Natural killer cell treated with Interleukin-12 subunit alpha and Interleukin-12 subunit beta and Interleukin-15 and Interleukin-18, amount 100 ng/mL, for 72 hours (primary cell): Measurements from ENCODE around the gene TBC1D19. TPM values are rescaled to one million over a fixed set of nuclear protein-coding genes. Genes with fewer than 3 reads are reported as not detected.

Experiments used
- ATAC-seq, 2 donors: fragments of 150-1000 bp; cut with Tn5 transposase in 1 of 2; sonication (Bioruptor Pico), chemical (Tn5 transposase) in 1 of 2; 2 replicates each; pipeline ENCODE4 v1.10.0; 2021
- DNase-seq: peaks from one replicate; pipeline ENCODE4 v3.0.0; 2022; ENCODE audit warnings: low spot score
- H3K27ac Mint-ChIP-seq, 2 donors: 1 replicate in 1 of 2; 2 replicates in 1 of 2; pipeline ENCODE4 v1.8.0; 2022; ENCODE audit warnings: mixed read lengths in 2 of 2, mild to moderate bottlenecking in 1 of 2, moderate library complexity in 1 of 2
- H3K27me3 Mint-ChIP-seq, 2 donors: 1 replicate in 1 of 2; 2 replicates in 1 of 2; pipeline ENCODE4 v1.8.0; 2022; ENCODE audit warnings: mixed read lengths in 2 of 2
- H3K36me3 Mint-ChIP-seq: one replicate; pipeline ENCODE4 v1.8.0; 2022; ENCODE audit warnings: mixed read lengths
- H3K4me1 Mint-ChIP-seq, 2 donors: 1 replicate in 1 of 2; 2 replicates in 1 of 2; pipeline ENCODE4 v1.8.0; 2022; ENCODE audit warnings: low read depth in 2 of 2, mixed read lengths in 2 of 2, mild to moderate bottlenecking in 1 of 2
- H3K4me3 Mint-ChIP-seq: one replicate; pipeline ENCODE4 v1.8.0; 2022; ENCODE audit warnings: mixed read lengths
- H3K9me3 Mint-ChIP-seq: 2 replicates; pipeline ENCODE4 v1.8.0; 2022; ENCODE audit warnings: mixed read lengths
- total RNA-seq, 2 donors: library from RNA; stranded (reverse); gene quantifications; one replicate each; pipeline ENCODE4 v1.2.3, GENCODE V29; 2022

TBC1D19 gene
- total RNA-seq, 2 donors from 2014 or later = 5.7 to 7.2 TPM

GRCh38 chr4:26789208-26789607, 205.3 kb downstream of the TBC1D19 start:
- no peak overlapping the region for H3K27ac Mint-ChIP-seq
- peaks cover 13% of the 10 kb centered on the region in 2 donors for H3K4me1 Mint-ChIP-seq
- no peak overlapping the region for H3K4me3 Mint-ChIP-seq
- H3K9me3 Mint-ChIP-seq = no peaks in the 10 kb centered on the region
- H3K36me3 Mint-ChIP-seq = peaks cover 5% of the 10 kb centered on the region
- no peaks in the 10 kb centered on the region for H3K27me3 Mint-ChIP-seq
- DNase-seq = no peak
- no peak for ATAC-seq

GRCh38 chr4:26791346-26791745, 207.5 kb downstream of the TBC1D19 start:
- Mint-ChIP-seq H3K4me3 (no peak overlapping the region), H3K27ac (no peak overlapping the region), H3K27me3 (no peaks in the 10 kb centered on the region), H3K4me1 (peaks cover 13% of the 10 kb centered on the region in 2 donors), H3K9me3 (no peaks in the 10 kb centered on the region), H3K36me3 (peaks cover 5% of the 10 kb centered on the region)
- ATAC-seq = no peak
- no peak for DNase-seq

GRCh38 chr4:26792639-26793038, 208.8 kb downstream of the TBC1D19 start:
- no peaks in the 10 kb centered on the region for H3K9me3 Mint-ChIP-seq

GRCh38 chr4:26793735-26794134, 209.9 kb downstream of the TBC1D19 start:
- ATAC-seq = no peak
- H3K36me3 Mint-ChIP-seq = peaks cover 5% of the 10 kb centered on the region
- no peaks in the 10 kb centered on the region for H3K9me3 Mint-ChIP-seq
- no peaks in the 10 kb centered on the region for H3K27me3 Mint-ChIP-seq
- no peak for DNase-seq
- H3K4me3 Mint-ChIP-seq = no peak overlapping the region
- H3K4me1 Mint-ChIP-seq = peaks cover 3 to 7% of the 10 kb centered on the region in 2 donors
- no peak overlapping the region for H3K27ac Mint-ChIP-seq

More at GRCh38 chr4:26792639-26793038, 208.8 kb downstream of the TBC1D19 start:
- peaks cover 5% of the 10 kb centered on the region for H3K36me3 Mint-ChIP-seq
- peaks cover 11 to 12% of the 10 kb centered on the region in 2 donors for H3K4me1 Mint-ChIP-seq
- DNase-seq (no peak), ATAC-seq (no peak)
- no peak overlapping the region for H3K4me3 Mint-ChIP-seq
- no peak overlapping the region for H3K27ac Mint-ChIP-seq
- H3K27me3 Mint-ChIP-seq = no peaks in the 10 kb centered on the region

GRCh38 chr4:26796081-26796480, 212.2 kb downstream of the TBC1D19 start:
- H3K9me3 Mint-ChIP-seq = no peaks in the 10 kb centered on the region
- ATAC-seq (no peak), DNase-seq (no peak)
- no peaks in the 10 kb centered on the region for H3K27me3 Mint-ChIP-seq
- H3K4me1 Mint-ChIP-seq = no peaks in the 10 kb centered on the region
- no peak overlapping the region for H3K27ac Mint-ChIP-seq
- H3K36me3 Mint-ChIP-seq = no peaks in the 10 kb centered on the region
- no peak overlapping the region for H3K4me3 Mint-ChIP-seq

GRCh38 chr4:26802790-26803189, 218.9 kb downstream of the TBC1D19 start:
- Mint-ChIP-seq H3K27ac (no peak overlapping the region), H3K4me3 (no peak overlapping the region), H3K9me3 (no peaks in the 10 kb centered on the region), H3K4me1 (peaks cover 0 to 2% of the 10 kb centered on the region in 2 donors), H3K27me3 (no peaks in the 10 kb centered on the region), H3K36me3 (no peaks in the 10 kb centered on the region)
- ATAC-seq = no peak
- DNase-seq = no peak

GRCh38 chr4:26803211-26803861, 219.5 kb downstream of the TBC1D19 start:
- Mint-ChIP-seq H3K36me3 (no peaks in the 10 kb centered on the region), H3K27me3 (no peaks in the 10 kb centered on the region), H3K9me3 (no peaks in the 10 kb centered on the region), H3K4me3 (no peak overlapping the region), H3K27ac (peak overlapping the region in 1 of 2 donors; percentile 65), H3K4me1 (peaks cover 0 to 2% of the 10 kb centered on the region in 2 donors)
- ATAC-seq = no peak
- DNase-seq = no peak

GRCh38 chr4:26804451-26804850, 220.6 kb downstream of the TBC1D19 start:
- ATAC-seq = no peak
- no peak overlapping the region for H3K27ac Mint-ChIP-seq
- no peak overlapping the region for H3K4me3 Mint-ChIP-seq

GRCh38 chr4:26804925-26805324, 221.0 kb downstream of the TBC1D19 start:
- H3K4me1 Mint-ChIP-seq = peaks cover 0 to 2% of the 10 kb centered on the region in 2 donors
- no peaks in the 10 kb centered on the region for H3K9me3 Mint-ChIP-seq
- H3K27me3 Mint-ChIP-seq = no peaks in the 10 kb centered on the region
- no peak overlapping the region for H3K27ac Mint-ChIP-seq
- H3K36me3 Mint-ChIP-seq = no peaks in the 10 kb centered on the region
- ATAC-seq (no peak), DNase-seq (no peak)
- no peak overlapping the region for H3K4me3 Mint-ChIP-seq

More at GRCh38 chr4:26804451-26804850, 220.6 kb downstream of the TBC1D19 start:
- DNase-seq = no peak
- no peaks in the 10 kb centered on the region for H3K9me3 Mint-ChIP-seq
- no peaks in the 10 kb centered on the region for H3K36me3 Mint-ChIP-seq
- H3K4me1 Mint-ChIP-seq = peaks cover 0 to 2% of the 10 kb centered on the region in 2 donors
- no peaks in the 10 kb centered on the region for H3K27me3 Mint-ChIP-seq

Other genes with a start within 250 kb of the TBC1D19 start
- gene CCKAR, start 93.6 kb upstream of the TBC1D19 start, total RNA-seq = not detected